ENCODE measurements around the gene LRP6.

GRCh38 chr12:12266389-12266872 lies 413 bp downstream of the LRP6 start:
- TF ChIP-seq CTCF (IDR thresholded peaks at IDR 0.05) = no peak
- no peak for TF ChIP-seq POLR2A (IDR thresholded peaks at IDR 0.05)

All from adrenal gland (tissue), 5 donors.